GM21737 (cell line): ENCODE results near the gene HNRNPH2.

ENCODE experiments used
- ATAC-seq: cut with Tn5 transposase; IDR thresholded peaks from one replicate; pipeline ENCODE4 v1.9.1; 2021; ENCODE audit warnings: mild to moderate bottlenecking, moderate library complexity; ENCODE audit not compliant: unreplicated experiment

HNRNPH2 gene

GRCh38 chrX:101407748-101408531, at the start of gene HNRNPH2, which contains the start of gene GLA:
HNRNPH2 (plus strand) TSS chrX:101408222; CDS start chrX:101411989, 3,767 bp downstream.
GLA (minus strand) TSS chrX:101407925; CDS start chrX:101407903, 22 bp downstream.
- ATAC-seq, result peak; percentile 93

DNA sequence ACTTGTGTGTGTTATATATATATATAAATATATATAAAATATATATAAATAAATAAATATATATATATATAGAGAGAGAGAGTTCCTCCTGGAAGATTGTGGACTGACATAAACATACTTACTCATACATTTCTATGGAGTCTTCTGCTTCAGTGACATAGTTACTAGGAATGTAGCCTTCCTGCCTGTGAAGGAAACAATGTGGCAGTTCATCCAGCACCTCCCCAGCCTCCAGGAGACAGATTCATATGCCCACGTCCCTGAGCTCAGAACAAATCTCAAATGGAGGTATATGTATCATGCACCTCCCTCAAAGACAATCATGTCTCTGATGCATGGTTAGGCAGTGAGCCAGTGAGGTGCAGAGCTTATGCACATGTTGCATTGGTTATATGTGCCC, 48.1 kb upstream of the HNRNPH2 start:
- no peak for ATAC-seq

GRCh38 chrX:101360390-101360789, 47.6 kb upstream of the HNRNPH2 start:
- no peak for ATAC-seq

DNA sequence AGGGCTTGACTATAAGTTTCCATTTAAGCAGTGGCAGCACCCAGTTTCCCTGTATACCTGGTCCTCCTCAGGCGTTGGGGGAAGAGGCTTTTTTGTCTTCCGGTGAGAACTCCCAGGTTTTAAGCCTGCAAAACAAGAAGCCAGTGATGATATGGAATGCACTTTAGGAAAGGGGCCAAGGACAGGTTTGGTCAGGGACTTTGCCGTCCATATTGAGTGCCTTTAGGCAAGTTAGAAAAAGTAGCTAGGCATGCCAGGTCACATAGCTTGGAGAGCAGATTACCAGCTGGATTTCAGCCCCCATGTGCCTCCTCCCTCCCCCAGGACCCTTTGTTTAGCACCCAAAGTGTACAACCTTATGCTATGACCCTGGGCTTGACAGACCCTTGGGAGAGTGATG, 45.9 kb upstream of the HNRNPH2 start:
- no peak for ATAC-seq

GRCh38 chrX:101362757-101363156, 45.3 kb upstream of the HNRNPH2 start:
- ATAC-seq, result no peak

DNA sequence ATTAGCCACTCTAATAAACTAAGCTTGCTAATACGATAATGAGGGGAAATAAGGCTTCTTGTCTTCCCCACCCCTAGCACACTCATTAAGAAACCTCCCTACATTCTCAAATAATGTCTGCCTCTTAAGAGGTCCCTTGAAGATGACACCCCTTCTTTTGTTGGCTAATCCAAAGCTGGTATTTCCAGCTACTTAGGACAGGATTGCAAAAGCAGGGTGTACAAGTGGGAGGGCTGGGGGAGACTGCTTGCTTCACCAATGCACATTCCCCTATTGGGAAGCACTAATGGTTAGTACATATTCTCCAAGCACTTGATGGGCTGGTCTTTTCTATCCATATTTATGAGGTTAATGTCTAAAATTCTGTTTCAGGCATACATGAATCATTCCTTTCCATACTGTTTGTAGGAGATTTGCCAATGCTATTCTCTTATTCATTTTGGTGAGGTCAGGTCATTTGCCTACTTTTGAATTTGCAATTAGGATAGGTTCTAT, 42.7 kb upstream of the HNRNPH2 start:
- ATAC-seq, result no peak

- no peak for ATAC-seq
These were observed 39.2 kb upstream of the HNRNPH2 start for GRCh38 chrX:101368800-101369199.

DNA sequence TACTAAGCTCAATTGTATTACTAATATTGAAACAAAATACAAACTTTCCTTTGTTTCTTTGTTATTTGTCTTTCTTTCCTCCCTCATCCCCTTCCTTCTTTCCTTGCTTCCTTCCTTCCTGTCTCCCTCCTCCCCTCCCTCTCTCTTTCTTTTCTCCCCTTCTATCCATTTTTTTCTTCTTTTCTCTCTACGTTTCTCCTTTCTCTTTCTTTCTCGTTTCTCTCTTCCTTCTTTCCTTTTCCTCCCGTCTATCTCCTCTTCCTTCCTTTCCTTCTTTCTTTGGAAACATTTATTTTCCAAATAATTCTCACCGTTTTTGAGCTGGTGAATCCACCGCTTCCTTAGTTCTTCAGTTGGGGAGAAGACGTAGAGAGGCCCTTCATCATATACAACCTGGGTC, 38.3 kb upstream of the HNRNPH2 start:
- ATAC-seq, result no peak

DNA sequence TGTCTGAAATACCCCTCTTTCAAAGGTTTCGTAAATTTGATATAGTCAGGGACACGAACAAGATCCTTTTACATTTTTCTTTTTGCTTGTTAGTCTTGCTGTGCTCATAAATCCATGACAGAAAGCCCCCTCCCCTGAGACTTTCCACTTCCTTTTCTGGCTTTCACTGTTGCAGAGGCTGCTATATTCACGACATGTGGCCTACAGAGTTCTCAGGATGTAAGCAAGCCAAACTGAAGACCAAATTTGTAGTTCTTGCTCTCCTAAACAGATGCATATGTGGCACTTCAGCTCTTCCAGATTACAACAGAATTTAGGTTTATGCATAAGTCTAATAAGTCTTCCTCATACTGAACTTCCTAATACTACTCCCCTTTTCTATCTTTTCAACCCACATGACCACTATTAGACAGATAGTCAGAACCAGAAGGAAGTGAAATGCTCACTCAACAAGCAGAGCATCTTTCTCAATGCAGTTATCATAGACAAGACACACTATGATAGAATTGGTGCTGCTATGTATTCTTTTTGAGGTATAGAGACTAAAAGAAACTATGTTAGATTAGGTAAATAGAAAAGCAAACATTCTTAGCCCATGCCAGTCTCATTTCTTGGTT, 37.0 kb upstream of the HNRNPH2 start:
- ATAC-seq, result peak; percentile 71

DNA sequence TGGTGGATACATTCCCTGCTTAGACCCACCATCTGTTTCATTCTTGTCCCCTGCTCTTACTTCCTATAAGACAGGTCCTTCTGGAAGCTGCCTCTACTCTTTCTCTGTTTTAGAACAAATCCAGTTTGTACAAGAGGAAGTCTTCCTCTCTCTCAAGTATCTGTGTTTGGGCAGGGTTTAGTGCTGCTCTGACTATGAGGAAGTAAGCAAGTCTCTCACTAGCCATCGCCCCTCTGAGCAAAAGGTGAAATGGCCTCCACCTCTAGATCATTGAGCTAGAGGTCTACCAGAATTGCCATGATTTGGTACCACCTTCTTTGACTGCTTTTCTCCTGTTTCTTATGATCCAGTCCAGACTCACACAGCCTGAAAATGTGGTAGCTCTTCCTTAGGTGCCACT, 30.5 kb upstream of the HNRNPH2 start:
- no peak for ATAC-seq

GRCh38 chrX:101383679-101384205, 24.3 kb upstream of the HNRNPH2 start:
- ATAC-seq, result peak; percentile 70

GRCh38 chrX:101385026-101385684, 22.9 kb upstream of the HNRNPH2 start:
- no peak for ATAC-seq

- ATAC-seq, result peak; percentile 65
These were observed 22.1 kb upstream of the HNRNPH2 start, which contains the start of gene BTK for GRCh38 chrX:101385795-101386541. BTK (minus strand) TSS chrX:101386191; CDS start chrX:101375284, 10,907 bp downstream.

DNA sequence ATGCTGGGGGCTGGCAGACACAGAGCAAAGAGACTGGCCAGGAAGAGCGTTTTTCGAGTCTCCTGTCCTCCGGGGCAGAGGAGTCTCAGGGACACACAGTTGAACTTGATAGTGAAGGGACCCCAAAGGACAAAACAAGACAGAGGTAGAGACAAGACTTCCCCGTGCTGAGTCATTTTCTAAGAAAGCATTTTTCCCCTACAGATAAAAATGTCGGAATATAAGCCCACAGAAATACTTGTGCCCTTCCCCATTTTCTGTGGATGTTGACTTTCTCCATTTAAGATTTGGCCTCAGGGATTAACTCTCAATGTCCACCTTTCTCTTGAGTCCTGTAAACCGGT, 21.5 kb upstream of the HNRNPH2 start:
- ATAC-seq, result no peak

DNA sequence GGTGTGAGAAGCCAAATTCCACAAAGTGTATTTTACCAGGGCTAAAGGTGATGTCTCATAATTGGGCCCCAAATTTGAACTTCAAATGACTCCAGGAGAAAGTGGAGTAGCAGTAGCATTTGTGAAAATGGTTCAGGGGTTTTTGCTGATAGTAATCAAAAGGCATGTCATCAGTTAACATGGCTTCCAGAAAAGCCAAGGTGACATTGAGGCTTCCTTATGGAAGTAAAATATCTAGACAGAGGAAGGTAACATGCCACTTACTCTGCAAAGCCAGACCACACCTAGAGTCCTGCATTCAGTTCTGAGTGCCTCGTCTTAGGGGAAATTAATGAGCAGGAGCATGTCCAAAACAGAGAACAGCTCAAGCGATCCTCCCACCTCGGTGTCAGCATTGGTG, 19.4 kb upstream of the HNRNPH2 start:
- no peak for ATAC-seq

- ATAC-seq, result peak; percentile 78
These were observed 17.1 kb upstream of the HNRNPH2 start, which contains the start of gene RPL36A for GRCh38 chrX:101390664-101391525. RPL36A (plus strand) TSS chrX:101391011; CDS start chrX:101391044, 33 bp downstream.

GRCh38 chrX:101391831-101392230, 16.2 kb upstream of the HNRNPH2 start:
- no peak for ATAC-seq

- ATAC-seq, result no peak
These were observed 14.3 kb upstream of the HNRNPH2 start for GRCh38 chrX:101393530-101394305.

DNA sequence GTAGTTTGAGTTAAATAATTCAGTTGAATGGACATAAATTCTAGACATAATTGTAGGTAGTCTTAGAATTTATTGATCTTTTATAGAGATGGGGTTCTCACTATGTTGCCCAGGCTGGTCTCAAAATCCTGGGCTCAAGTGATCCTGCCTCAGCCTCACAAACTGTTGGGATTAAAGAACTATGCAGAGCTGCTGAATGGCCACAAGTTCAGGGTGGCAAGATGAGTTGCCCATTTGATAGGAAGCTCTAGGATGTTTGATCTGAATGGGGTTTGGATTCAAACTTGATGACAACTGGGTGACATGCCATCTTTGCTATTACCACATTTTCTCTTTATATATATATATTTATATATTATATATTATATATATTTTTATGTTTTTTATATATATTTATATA, 13.7 kb upstream of the HNRNPH2 start:
- no peak for ATAC-seq
